HepG2 (cell line): Measurements from ENCODE around the gene TRIM67. TPM values are rescaled to one million over a fixed set of nuclear protein-coding genes. Genes with fewer than 3 reads are reported as not detected.

Source experiments
- CCDC6 ChIP-seq: sonication (generic); formaldehyde crosslinking; IDR thresholded peaks from 2 replicates; pipeline ENCODE4 v1.8.1; 2022; ENCODE audit warnings: mild to moderate bottlenecking, missing genetic modification reagents, moderate library complexity
- ETV5 ChIP-seq: IDR thresholded peaks from 2 replicates; pipeline ENCODE4 v1.6.1; 2018; ENCODE audit warnings: missing biosample characterization, missing genetic modification reagents, inconsistent platforms, borderline replicate concordance
- SP5 ChIP-seq: IDR thresholded peaks from 2 replicates; pipeline ENCODE4 v1.6.1; 2016; ENCODE audit warnings: low read depth, borderline replicate concordance
- ZKSCAN8 ChIP-seq: IDR thresholded peaks from 2 replicates; pipeline ENCODE4 v1.6.1; 2016; ENCODE audit warnings: borderline replicate concordance, missing genetic modification reagents, missing compliant biosample characterization
- ZNF788 ChIP-seq: sonication (generic); formaldehyde crosslinking; IDR thresholded peaks from 2 replicates; pipeline ENCODE4 v1.5.0; 2020; ENCODE audit warnings: mild to moderate bottlenecking, missing genetic modification reagents, borderline replicate concordance
- polyA plus RNA-seq, 8 experiments: library from polyadenylated mRNA; depleted of rRNA in 3 of 8; stranded (reverse) in 7 of 8; unstranded in 1 of 8; fragments of >200 nt; fragmentation: Illumina TruSeq in 4 of 8; extraction: Trizol in 4 of 8; gene quantifications; 2 replicates each; pipeline versions ENCODE4 v1.2.1 to v1.2.3, GENCODE V29; 2011 to 2016; ENCODE audit warnings: low read depth in 4 of 8, missing spikeins in 1 of 8, mixed read lengths in 1 of 8; ENCODE audit not compliant: insufficient read depth in 1 of 8
- total RNA-seq, 5 experiments: library from RNA; depleted of rRNA; stranded (reverse); fragments of >200 nt; fragmentation: Illumina TruSeq; extraction: Trizol; gene quantifications; 2 replicates each; pipeline ENCODE4 v1.2.3, GENCODE V29; 2016; ENCODE audit warnings: low read depth in 1 of 5
- TF ChIP-seq, protein P1 (sequence below): sonication (generic); formaldehyde crosslinking; IDR thresholded peaks from 2 replicates; pipeline ENCODE4 v1.8.1; 2022; ENCODE audit warnings: low read depth, mild to moderate bottlenecking, missing genetic modification reagents
- TF ChIP-seq, protein P2 (sequence below): sonication (generic); formaldehyde crosslinking; IDR thresholded peaks from 2 replicates; pipeline ENCODE4 v1.5.1; 2020; ENCODE audit warnings: missing genetic modification reagents, mild to moderate bottlenecking, borderline replicate concordance
- TF ChIP-seq, protein P3 (sequence below): sonication (generic); formaldehyde crosslinking; IDR thresholded peaks from 2 replicates; pipeline ENCODE4 v1.5.0; 2020; ENCODE audit warnings: missing genetic modification reagents, mild to moderate bottlenecking, borderline replicate concordance
- TF ChIP-seq, protein P4 (sequence below): sonication (generic); formaldehyde crosslinking; IDR thresholded peaks from 2 replicates; pipeline ENCODE4 v1.4.0; 2020; ENCODE audit warnings: missing genetic modification reagents, borderline replicate concordance
- TF ChIP-seq, protein P5 (sequence below): sonication (generic); formaldehyde crosslinking; IDR thresholded peaks from 2 replicates; pipeline ENCODE4 v1.4.0; 2020; ENCODE audit warnings: mild to moderate bottlenecking, missing genetic modification reagents, borderline replicate concordance
- TF ChIP-seq, protein P6 (sequence below): sonication (generic); formaldehyde crosslinking; IDR thresholded peaks from 2 replicates; pipeline ENCODE4 v1.4.0; 2020; ENCODE audit warnings: mild to moderate bottlenecking, missing genetic modification reagents

The TRIM67 gene
- total and polyA plus RNA-seq, 2 of the 13 experiments (the other 11 are each of a cell fraction or from before 2014, with no cell fraction given) = not detected

DNA sequence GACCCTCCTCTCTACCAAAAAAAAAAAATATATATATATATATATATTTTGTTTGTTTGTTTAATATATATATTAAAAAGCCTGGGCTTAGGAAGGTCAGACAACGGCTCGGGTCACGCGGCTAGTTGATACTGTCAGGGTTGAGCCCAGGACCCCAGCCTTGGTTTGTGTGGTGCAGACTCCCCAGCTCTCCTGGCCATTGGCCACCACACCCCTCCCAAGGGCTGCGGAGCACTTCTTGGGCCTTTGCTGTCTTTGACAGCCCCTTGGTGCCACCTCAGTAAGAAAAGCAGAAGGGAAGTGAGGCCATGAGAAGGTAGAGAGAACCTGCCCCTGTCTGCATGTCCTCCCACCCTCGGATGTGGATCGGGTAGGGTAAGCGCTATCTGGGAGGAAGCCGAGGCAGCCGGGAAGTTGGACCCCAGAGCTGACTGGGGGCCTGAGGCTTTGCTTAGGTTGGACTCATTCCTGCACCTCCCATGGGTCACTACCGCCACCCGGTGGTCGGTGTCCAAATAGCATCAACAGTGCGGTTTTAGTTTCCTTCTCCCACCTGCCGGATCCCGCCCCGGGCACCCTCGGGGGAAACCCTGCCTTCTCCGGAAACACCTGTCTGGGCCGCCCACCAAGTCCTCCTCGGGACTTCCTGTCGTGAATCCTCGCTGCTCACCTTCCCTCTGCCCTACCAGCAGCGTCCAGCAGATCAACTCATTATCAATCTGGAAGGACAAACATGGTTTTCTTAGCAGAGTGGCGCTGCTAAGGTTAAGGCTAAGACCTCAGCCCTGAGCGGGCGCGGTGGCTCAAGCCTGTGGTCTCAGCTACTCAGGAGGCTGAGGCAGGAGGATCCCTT, 49.4 kb downstream of the TRIM67 start (continued):
- TF ChIP-seq, protein P1, sequence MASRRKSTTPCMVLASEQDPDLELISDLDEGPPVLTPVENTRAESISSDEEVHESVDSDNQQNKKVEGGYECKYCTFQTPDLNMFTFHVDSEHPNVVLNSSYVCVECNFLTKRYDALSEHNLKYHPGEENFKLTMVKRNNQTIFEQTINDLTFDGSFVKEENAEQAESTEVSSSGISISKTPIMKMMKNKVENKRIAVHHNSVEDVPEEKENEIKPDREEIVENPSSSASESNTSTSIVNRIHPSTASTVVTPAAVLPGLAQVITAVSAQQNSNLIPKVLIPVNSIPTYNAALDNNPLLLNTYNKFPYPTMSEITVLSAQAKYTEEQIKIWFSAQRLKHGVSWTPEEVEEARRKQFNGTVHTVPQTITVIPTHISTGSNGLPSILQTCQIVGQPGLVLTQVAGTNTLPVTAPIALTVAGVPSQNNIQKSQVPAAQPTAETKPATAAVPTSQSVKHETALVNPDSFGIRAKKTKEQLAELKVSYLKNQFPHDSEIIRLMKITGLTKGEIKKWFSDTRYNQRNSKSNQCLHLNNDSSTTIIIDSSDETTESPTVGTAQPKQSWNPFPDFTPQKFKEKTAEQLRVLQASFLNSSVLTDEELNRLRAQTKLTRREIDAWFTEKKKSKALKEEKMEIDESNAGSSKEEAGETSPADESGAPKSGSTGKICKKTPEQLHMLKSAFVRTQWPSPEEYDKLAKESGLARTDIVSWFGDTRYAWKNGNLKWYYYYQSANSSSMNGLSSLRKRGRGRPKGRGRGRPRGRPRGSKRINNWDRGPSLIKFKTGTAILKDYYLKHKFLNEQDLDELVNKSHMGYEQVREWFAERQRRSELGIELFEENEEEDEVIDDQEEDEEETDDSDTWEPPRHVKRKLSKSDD (CRISPR knock-in tag) = no peak
- peak; percentile 72; the same call in 1 of the 2 replicates for TF ChIP-seq ZNF788 (CRISPR knock-in tag)
- TF ChIP-seq ZKSCAN8 (CRISPR knock-in tag) = no peak
- TF ChIP-seq ETV5 = peak; percentile 71
- TF ChIP-seq, protein P2, sequence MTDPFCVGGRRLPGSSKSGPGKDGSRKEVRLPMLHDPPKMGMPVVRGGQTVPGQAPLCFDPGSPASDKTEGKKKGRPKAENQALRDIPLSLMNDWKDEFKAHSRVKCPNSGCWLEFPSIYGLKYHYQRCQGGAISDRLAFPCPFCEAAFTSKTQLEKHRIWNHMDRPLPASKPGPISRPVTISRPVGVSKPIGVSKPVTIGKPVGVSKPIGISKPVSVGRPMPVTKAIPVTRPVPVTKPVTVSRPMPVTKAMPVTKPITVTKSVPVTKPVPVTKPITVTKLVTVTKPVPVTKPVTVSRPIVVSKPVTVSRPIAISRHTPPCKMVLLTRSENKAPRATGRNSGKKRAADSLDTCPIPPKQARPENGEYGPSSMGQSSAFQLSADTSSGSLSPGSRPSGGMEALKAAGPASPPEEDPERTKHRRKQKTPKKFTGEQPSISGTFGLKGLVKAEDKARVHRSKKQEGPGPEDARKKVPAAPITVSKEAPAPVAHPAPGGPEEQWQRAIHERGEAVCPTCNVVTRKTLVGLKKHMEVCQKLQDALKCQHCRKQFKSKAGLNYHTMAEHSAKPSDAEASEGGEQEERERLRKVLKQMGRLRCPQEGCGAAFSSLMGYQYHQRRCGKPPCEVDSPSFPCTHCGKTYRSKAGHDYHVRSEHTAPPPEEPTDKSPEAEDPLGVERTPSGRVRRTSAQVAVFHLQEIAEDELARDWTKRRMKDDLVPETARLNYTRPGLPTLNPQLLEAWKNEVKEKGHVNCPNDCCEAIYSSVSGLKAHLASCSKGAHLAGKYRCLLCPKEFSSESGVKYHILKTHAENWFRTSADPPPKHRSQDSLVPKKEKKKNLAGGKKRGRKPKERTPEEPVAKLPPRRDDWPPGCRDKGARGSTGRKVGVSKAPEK (CRISPR knock-in tag) = no peak
- no peak for TF ChIP-seq SP5 (CRISPR knock-in tag)
- TF ChIP-seq, protein P3, sequence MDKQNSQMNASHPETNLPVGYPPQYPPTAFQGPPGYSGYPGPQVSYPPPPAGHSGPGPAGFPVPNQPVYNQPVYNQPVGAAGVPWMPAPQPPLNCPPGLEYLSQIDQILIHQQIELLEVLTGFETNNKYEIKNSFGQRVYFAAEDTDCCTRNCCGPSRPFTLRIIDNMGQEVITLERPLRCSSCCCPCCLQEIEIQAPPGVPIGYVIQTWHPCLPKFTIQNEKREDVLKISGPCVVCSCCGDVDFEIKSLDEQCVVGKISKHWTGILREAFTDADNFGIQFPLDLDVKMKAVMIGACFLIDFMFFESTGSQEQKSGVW = no peak
- TF ChIP-seq, protein P4, sequence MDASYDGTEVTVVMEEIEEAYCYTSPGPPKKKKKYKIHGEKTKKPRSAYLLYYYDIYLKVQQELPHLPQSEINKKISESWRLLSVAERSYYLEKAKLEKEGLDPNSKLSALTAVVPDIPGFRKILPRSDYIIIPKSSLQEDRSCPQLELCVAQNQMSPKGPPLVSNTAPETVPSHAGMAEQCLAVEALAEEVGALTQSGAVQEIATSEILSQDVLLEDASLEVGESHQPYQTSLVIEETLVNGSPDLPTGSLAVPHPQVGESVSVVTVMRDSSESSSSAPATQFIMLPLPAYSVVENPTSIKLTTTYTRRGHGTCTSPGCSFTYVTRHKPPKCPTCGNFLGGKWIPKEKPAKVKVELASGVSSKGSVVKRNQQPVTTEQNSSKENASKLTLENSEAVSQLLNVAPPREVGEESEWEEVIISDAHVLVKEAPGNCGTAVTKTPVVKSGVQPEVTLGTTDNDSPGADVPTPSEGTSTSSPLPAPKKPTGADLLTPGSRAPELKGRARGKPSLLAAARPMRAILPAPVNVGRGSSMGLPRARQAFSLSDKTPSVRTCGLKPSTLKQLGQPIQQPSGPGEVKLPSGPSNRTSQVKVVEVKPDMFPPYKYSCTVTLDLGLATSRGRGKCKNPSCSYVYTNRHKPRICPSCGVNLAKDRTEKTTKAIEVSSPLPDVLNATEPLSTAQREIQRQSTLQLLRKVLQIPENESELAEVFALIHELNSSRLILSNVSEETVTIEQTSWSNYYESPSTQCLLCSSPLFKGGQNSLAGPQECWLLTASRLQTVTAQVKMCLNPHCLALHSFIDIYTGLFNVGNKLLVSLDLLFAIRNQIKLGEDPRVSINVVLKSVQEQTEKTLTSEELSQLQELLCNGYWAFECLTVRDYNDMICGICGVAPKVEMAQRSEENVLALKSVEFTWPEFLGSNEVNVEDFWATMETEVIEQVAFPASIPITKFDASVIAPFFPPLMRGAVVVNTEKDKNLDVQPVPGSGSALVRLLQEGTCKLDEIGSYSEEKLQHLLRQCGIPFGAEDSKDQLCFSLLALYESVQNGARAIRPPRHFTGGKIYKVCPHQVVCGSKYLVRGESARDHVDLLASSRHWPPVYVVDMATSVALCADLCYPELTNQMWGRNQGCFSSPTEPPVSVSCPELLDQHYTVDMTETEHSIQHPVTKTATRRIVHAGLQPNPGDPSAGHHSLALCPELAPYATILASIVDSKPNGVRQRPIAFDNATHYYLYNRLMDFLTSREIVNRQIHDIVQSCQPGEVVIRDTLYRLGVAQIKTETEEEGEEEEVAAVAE (CRISPR knock-in tag) = no peak
- TF ChIP-seq, protein P5, sequence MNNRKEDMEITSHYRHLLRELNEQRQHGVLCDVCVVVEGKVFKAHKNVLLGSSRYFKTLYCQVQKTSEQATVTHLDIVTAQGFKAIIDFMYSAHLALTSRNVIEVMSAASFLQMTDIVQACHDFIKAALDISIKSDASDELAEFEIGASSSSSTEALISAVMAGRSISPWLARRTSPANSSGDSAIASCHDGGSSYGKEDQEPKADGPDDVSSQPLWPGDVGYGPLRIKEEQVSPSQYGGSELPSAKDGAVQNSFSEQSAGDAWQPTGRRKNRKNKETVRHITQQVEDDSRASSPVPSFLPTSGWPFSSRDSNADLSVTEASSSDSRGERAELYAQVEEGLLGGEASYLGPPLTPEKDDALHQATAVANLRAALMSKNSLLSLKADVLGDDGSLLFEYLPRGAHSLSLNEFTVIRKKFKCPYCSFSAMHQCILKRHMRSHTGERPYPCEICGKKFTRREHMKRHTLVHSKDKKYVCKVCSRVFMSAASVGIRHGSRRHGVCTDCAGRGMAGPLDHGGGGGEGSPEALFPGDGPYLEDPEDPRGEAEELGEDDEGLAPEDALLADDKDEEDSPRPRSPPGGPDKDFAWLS = no peak
- TF ChIP-seq CCDC6 (CRISPR knock-in tag) = no peak
- TF ChIP-seq, protein P6, sequence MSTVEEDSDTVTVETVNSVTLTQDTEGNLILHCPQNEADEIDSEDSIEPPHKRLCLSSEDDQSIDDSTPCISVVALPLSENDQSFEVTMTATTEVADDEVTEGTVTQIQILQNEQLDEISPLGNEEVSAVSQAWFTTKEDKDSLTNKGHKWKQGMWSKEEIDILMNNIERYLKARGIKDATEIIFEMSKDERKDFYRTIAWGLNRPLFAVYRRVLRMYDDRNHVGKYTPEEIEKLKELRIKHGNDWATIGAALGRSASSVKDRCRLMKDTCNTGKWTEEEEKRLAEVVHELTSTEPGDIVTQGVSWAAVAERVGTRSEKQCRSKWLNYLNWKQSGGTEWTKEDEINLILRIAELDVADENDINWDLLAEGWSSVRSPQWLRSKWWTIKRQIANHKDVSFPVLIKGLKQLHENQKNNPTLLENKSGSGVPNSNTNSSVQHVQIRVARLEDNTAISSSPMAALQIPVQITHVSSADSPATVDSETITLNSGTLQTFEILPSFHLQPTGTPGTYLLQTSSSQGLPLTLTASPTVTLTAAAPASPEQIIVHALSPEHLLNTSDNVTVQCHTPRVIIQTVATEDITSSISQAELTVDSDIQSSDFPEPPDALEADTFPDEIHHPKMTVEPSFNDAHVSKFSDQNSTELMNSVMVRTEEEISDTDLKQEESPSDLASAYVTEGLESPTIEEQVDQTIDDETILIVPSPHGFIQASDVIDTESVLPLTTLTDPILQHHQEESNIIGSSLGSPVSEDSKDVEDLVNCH (CRISPR knock-in tag) = no peak
